GM23338 (cell line): Measurements from ENCODE around the gene JAM3. TPM values are rescaled to one million over a fixed set of nuclear protein-coding genes. Genes with fewer than 3 reads are reported as not detected.

Source experiments
- CREB1 ChIP-seq: fragments of 250-450 bp; sonication (Bioruptor Pico); IDR thresholded peaks from 2 replicates; pipeline ENCODE4 v1.5.0; 2020; ENCODE audit warnings: low read depth, mild to moderate bottlenecking, moderate library complexity
- CTCF ChIP-seq, 2 experiments: fragments of 200-600 bp in 1 of 2; sonication (generic) in 1 of 2; conservative IDR thresholded peaks; 2 replicates each; pipeline versions ENCODE4 v1.5.1 to v1.6.1; 2016 to 2017; ENCODE audit warnings: antibody characterized with exemption in 2 of 2, low read depth in 2 of 2, mild to moderate bottlenecking in 2 of 2, moderate library complexity in 1 of 2
- EZH2 ChIP-seq: fragments of 200-600 bp; sonication (generic); IDR thresholded peaks from one replicate; pipeline ENCODE4 v1.8.0; 2017; ENCODE audit warnings: antibody characterized with exemption, mild to moderate bottlenecking, low read depth; ENCODE audit not compliant: unreplicated experiment
- EZH2phosphoT487 ChIP-seq: fragments of 200-600 bp; sonication (generic); IDR thresholded peaks from one replicate; pipeline ENCODE4 v1.8.1; 2018; ENCODE audit warnings: antibody characterized with exemption; ENCODE audit not compliant: unreplicated experiment
- NANOG ChIP-seq: IDR thresholded peaks from 2 replicates; pipeline ENCODE4 v1.6.1; 2016; ENCODE audit warnings: antibody characterized with exemption, borderline replicate concordance
- POLR2AphosphoS5 ChIP-seq: IDR thresholded peaks from 2 replicates; pipeline ENCODE4 v1.6.1; 2016; ENCODE audit warnings: antibody characterized with exemption, low read depth
- ZNF114 ChIP-seq: fragments of 250-450 bp; sonication (Bioruptor Pico); IDR thresholded peaks from 2 replicates; pipeline ENCODE4 v1.5.0; 2020; ENCODE audit warnings: mild to moderate bottlenecking, moderate library complexity
- polyA plus RNA-seq: library from polyadenylated mRNA; unstranded; fragments of >200 nt; fragmentation: Nextera tagmentation; extraction: Ambion mirVana; gene quantifications from 2 replicates; pipeline ENCODE4 v1.2.1, GENCODE V29; 2016
- total RNA-seq: library from RNA; depleted of rRNA; stranded (reverse); fragments of >200 nt; shearing (Covaris generic); gene quantifications from 2 replicates; pipeline ENCODE4 v1.2.3, GENCODE V29; 2014
- TF ChIP-seq, protein P1 (sequence below): fragments of 250-450 bp; sonication (Bioruptor Pico); IDR thresholded peaks from 2 replicates; pipeline ENCODE4 v1.5.0; 2020; ENCODE audit warnings: mild to moderate bottlenecking, moderate library complexity
- TF ChIP-seq, protein P2 (sequence below): IDR thresholded peaks from one replicate; pipeline ENCODE4 v1.6.1; 2018; ENCODE audit warnings: antibody characterized with exemption; ENCODE audit not compliant: unreplicated experiment

Gene JAM3
- total and polyA plus RNA-seq, 2 experiments from 2014 or later, result 14.1 to 41.5 TPM

DNA sequence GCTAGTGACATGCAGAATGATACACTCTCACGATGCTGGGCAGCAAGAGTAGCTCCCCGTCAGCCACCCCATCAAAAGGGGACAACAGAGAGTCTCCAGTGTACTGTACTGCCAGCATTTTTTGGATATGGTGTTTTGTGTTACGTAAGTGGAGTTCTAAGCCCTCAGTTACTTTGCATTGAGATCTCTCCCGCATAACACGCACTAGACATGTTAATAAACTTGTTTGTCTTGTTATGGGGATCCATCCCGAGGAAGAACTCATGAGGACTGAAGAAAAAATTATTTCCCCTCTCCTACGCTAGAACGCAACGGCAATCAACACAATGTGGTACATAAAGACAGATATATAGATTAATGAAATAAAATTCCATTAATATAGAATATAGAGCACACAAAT is 130.7 kb downstream of the JAM3 start (continued):
- TF ChIP-seq, protein P1, sequence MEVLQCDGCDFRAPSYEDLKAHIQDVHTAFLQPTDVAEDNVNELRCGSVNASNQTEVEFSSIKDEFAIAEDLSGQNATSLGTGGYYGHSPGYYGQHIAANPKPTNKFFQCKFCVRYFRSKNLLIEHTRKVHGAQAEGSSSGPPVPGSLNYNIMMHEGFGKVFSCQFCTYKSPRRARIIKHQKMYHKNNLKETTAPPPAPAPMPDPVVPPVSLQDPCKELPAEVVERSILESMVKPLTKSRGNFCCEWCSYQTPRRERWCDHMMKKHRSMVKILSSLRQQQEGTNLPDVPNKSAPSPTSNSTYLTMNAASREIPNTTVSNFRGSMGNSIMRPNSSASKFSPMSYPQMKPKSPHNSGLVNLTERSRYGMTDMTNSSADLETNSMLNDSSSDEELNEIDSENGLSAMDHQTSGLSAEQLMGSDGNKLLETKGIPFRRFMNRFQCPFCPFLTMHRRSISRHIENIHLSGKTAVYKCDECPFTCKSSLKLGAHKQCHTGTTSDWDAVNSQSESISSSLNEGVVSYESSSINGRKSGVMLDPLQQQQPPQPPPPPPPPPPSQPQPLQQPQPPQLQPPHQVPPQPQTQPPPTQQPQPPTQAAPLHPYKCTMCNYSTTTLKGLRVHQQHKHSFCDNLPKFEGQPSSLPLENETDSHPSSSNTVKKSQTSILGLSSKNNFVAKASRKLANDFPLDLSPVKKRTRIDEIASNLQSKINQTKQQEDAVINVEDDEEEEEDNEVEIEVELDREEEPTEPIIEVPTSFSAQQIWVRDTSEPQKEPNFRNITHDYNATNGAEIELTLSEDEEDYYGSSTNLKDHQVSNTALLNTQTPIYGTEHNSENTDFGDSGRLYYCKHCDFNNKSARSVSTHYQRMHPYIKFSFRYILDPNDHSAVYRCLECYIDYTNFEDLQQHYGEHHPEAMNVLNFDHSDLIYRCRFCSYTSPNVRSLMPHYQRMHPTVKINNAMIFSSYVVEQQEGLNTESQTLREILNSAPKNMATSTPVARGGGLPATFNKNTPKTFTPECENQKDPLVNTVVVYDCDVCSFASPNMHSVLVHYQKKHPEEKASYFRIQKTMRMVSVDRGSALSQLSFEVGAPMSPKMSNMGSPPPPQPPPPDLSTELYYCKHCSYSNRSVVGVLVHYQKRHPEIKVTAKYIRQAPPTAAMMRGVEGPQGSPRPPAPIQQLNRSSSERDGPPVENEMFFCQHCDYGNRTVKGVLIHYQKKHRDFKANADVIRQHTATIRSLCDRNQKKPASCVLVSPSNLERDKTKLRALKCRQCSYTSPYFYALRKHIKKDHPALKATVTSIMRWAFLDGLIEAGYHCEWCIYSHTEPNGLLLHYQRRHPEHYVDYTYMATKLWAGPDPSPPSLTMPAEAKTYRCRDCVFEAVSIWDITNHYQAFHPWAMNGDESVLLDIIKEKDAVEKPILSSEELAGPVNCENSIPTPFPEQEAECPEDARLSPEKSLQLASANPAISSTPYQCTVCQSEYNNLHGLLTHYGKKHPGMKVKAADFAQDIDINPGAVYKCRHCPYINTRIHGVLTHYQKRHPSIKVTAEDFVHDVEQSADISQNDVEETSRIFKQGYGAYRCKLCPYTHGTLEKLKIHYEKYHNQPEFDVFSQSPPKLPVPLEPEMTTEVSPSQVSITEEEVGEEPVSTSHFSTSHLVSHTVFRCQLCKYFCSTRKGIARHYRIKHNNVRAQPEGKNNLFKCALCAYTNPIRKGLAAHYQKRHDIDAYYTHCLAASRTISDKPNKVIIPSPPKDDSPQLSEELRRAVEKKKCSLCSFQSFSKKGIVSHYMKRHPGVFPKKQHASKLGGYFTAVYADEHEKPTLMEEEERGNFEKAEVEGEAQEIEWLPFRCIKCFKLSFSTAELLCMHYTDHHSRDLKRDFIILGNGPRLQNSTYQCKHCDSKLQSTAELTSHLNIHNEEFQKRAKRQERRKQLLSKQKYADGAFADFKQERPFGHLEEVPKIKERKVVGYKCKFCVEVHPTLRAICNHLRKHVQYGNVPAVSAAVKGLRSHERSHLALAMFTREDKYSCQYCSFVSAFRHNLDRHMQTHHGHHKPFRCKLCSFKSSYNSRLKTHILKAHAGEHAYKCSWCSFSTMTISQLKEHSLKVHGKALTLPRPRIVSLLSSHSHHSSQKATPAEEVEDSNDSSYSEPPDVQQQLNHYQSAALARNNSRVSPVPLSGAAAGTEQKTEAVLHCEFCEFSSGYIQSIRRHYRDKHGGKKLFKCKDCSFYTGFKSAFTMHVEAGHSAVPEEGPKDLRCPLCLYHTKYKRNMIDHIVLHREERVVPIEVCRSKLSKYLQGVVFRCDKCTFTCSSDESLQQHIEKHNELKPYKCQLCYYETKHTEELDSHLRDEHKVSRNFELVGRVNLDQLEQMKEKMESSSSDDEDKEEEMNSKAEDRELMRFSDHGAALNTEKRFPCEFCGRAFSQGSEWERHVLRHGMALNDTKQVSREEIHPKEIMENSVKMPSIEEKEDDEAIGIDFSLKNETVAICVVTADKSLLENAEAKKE (CRISPR knock-in tag), result no peak
- TF ChIP-seq EZH2 (no peak), ZNF114 (CRISPR knock-in tag) (no peak), POLR2AphosphoS5 (no peak), CTCF (conservative IDR thresholded peaks at IDR 0.05; ENCODE audit: low read depth in 2 of 2) (no peak), NANOG (no peak), CREB1 (CRISPR knock-in tag) (no peak), EZH2phosphoT487 (no peak)
- TF ChIP-seq, protein P2, sequence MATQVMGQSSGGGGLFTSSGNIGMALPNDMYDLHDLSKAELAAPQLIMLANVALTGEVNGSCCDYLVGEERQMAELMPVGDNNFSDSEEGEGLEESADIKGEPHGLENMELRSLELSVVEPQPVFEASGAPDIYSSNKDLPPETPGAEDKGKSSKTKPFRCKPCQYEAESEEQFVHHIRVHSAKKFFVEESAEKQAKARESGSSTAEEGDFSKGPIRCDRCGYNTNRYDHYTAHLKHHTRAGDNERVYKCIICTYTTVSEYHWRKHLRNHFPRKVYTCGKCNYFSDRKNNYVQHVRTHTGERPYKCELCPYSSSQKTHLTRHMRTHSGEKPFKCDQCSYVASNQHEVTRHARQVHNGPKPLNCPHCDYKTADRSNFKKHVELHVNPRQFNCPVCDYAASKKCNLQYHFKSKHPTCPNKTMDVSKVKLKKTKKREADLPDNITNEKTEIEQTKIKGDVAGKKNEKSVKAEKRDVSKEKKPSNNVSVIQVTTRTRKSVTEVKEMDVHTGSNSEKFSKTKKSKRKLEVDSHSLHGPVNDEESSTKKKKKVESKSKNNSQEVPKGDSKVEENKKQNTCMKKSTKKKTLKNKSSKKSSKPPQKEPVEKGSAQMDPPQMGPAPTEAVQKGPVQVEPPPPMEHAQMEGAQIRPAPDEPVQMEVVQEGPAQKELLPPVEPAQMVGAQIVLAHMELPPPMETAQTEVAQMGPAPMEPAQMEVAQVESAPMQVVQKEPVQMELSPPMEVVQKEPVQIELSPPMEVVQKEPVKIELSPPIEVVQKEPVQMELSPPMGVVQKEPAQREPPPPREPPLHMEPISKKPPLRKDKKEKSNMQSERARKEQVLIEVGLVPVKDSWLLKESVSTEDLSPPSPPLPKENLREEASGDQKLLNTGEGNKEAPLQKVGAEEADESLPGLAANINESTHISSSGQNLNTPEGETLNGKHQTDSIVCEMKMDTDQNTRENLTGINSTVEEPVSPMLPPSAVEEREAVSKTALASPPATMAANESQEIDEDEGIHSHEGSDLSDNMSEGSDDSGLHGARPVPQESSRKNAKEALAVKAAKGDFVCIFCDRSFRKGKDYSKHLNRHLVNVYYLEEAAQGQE, result no peak
